T-cell (primary cell): ENCODE data around the gene ZNF786. TPM values are rescaled to one million over a fixed set of nuclear protein-coding genes. Genes with fewer than 3 reads are reported as not detected.
"Not testable (repeated sequence)": the region's sequence is repeated elsewhere in the genome, so short reads cannot be mapped to it uniquely, and the experiment has no call there.

ENCODE experiments used
- ATAC-seq, 4 experiments: fragments of 200-7000 bp in 3 of 4; fragments of 150-1000 bp in 1 of 4; cut with Tn5 transposase; replicated peaks in 1 of 4; 1 replicate in 3 of 4; 2 replicates in 1 of 4; pipeline ENCODE4 v1.10.0; 2021; ENCODE audit warnings: moderate library complexity in 3 of 4, mild to moderate bottlenecking in 2 of 4, moderate number of reproducible peaks in 1 of 4
- CTCF ChIA-PET, 2 donors: fragments of 300-600 bp; sonication (Branson Sonifier 250); formaldehyde crosslinking; loops; one replicate each; lab custom pipeline; 2022; ENCODE audit warnings: antibody characterized with exemption in 2 of 2; lab: Charles Lee
- POLR2A ChIA-PET, 2 donors: fragments of 300-600 bp; sonication (Branson Sonifier 250); formaldehyde crosslinking; loops; one replicate each; lab custom pipeline; 2022; ENCODE audit warnings: antibody characterized with exemption in 2 of 2; lab: Charles Lee
- DNase-seq, 35 experiments: peaks; one replicate each; pipeline versions ENCODE4 v3.0.0 to v3.0.0-alpha.2; 2013 to 2023
- H3K27ac ChIP-seq: one replicate; pipeline ENCODE4 v1.5.1; 2013; ENCODE audit warnings: low read length
- H3K27me3 ChIP-seq, 2 experiments: replicated peaks in 1 of 2; 1 replicate in 1 of 2; 2 replicates in 1 of 2; pipeline versions ENCODE4 v1.6.1 to v1.7.0; 2013; ENCODE audit warnings: low read length in 1 of 2, mixed read lengths in 1 of 2; ENCODE audit not compliant: control insufficient read depth in 2 of 2, insufficient read depth in 2 of 2; ENCODE audit errors: extremely low read depth in 1 of 2
- H3K36me3 ChIP-seq, 2 donors: 1 replicate in 1 of 2; 2 replicates in 1 of 2; pipeline versions ENCODE4 v1.6.1 to v1.7.0; 2013; ENCODE audit warnings: low read length in 1 of 2; ENCODE audit not compliant: control insufficient read depth in 2 of 2, insufficient read depth in 1 of 2; ENCODE audit errors: extremely low read depth in 1 of 2
- H3K4me1 ChIP-seq, 2 experiments: 1 replicate in 1 of 2; 2 replicates in 1 of 2; pipeline versions ENCODE4 v1.6.1 to v1.7.0; 2013; ENCODE audit warnings: low read length in 2 of 2, mixed read lengths in 1 of 2; ENCODE audit not compliant: insufficient read depth in 2 of 2, control insufficient read depth in 1 of 2; ENCODE audit errors: extremely low read depth in 1 of 2
- H3K4me3 ChIP-seq, 2 donors: 1 replicate in 1 of 2; 2 replicates in 1 of 2; pipeline versions ENCODE4 v1.5.1 to v1.7.0; 2013; ENCODE audit warnings: mild to moderate bottlenecking in 2 of 2, low read length in 1 of 2, moderate library complexity in 1 of 2; ENCODE audit not compliant: control insufficient read depth in 1 of 2; ENCODE audit errors: extremely low read depth in 1 of 2
- H3K9me3 ChIP-seq: 2 replicates; pipeline ENCODE4 v1.7.0; 2013
- H3K27ac Mint-ChIP-seq, 2 donors: one replicate each; pipeline ENCODE4 v1.8.0; 2020 to 2021; ENCODE audit warnings: mild to moderate bottlenecking in 2 of 2, mixed read lengths in 2 of 2
- H3K27me3 Mint-ChIP-seq, 2 donors: one replicate each; pipeline ENCODE4 v1.8.0; 2021 to 2022; ENCODE audit warnings: mixed read lengths in 2 of 2
- H3K36me3 Mint-ChIP-seq: one replicate; pipeline ENCODE4 v1.8.0; 2021; ENCODE audit warnings: mixed read lengths
- H3K4me1 Mint-ChIP-seq, 3 donors: one replicate each; pipeline ENCODE4 v1.8.0; 2020 to 2022; ENCODE audit warnings: mixed read lengths in 3 of 3, mild to moderate bottlenecking in 1 of 3
- H3K4me3 Mint-ChIP-seq, 3 donors: one replicate each; pipeline ENCODE4 v1.8.0; 2020 to 2022; ENCODE audit warnings: mild to moderate bottlenecking in 3 of 3, mixed read lengths in 3 of 3, moderate library complexity in 3 of 3
- H3K9me3 Mint-ChIP-seq, 3 donors: one replicate each; pipeline ENCODE4 v1.8.0; 2020 to 2022; ENCODE audit warnings: mixed read lengths in 3 of 3
- WGBS: methylation state at CpG from one replicate; pipeline ENCODE4 v1.1.5; 2013; ENCODE audit warnings: missing lambda C conversion rate; ENCODE audit not compliant: insufficient coverage; 5-methylcytosine and 5-hydroxymethylcytosine counted together
- total RNA-seq, 35 experiments: library from RNA in 6 of 35; stranded (reverse) in 6 of 35; fragments of 120-200 nt in 1 of 35; gene quantifications; one replicate each; pipeline versions ENCODE4 v1.2.1 to v1.2.4 and lab custom pipeline; 2013 to 2026

Gene ZNF786
- total RNA-seq, 5 donors from 2014 or later (not counting 1 experiment from before 2014, with no cell fraction given) = 6.2 to 21.1 (median 18.8) TPM

- POLR2A ChIA-PET = no interaction called here
- ATAC-seq = no peak
Observed at GRCh38 chr7:149036676-149037075, 53.8 kb downstream of the ZNF786 start.

GRCh38 chr7:149031353-149031910 is 59.1 kb downstream of the ZNF786 start:
- no peaks in the 10 kb centered on the region for H3K9me3 ChIP-seq
- Mint-ChIP-seq H3K36me3 (no peaks in the 10 kb centered on the region), H3K27ac (no peak overlapping the region), H3K4me1 (peaks cover 8 to 26% (median 18%) of the 10 kb centered on the region in 3 donors), H3K27me3 (no peaks in the 10 kb centered on the region), H3K4me3 (no peak overlapping the region), H3K9me3 (no peaks in the 10 kb centered on the region)
- POLR2A ChIA-PET = no interaction called here
- no peak for DNase-seq
- no peak overlapping the region for H3K4me3 ChIP-seq
- H3K36me3 ChIP-seq = no peaks in the 10 kb centered on the region
- H3K4me1 ChIP-seq = peaks cover 15 to 22% of the 10 kb centered on the region in 2 experiments
- peaks cover 0 to 2% of the 10 kb centered on the region in 2 experiments for H3K27me3 ChIP-seq
- CTCF ChIA-PET = no interaction called here
- no peak overlapping the region for H3K27ac ChIP-seq
- no peak for ATAC-seq
- WGBS = no CpG with 5 or more reads among the region's 3 CpGs

More at GRCh38 chr7:149036676-149037075, 53.8 kb downstream of the ZNF786 start:
- Histone ChIP-seq H3K27me3 (peaks cover 0 to 2% of the 10 kb centered on the region in 2 experiments), H3K4me3 (no peak overlapping the region), H3K27ac (no peak overlapping the region), H3K36me3 (no peaks in the 10 kb centered on the region), H3K9me3 (no peaks in the 10 kb centered on the region), H3K4me1 (no peaks in the 10 kb centered on the region)
- Mint-ChIP-seq H3K4me1 (no peaks in the 10 kb centered on the region), H3K27me3 (peaks cover 0 to 5% of the 10 kb centered on the region in 2 donors), H3K9me3 (peaks cover 0 to 7% (median 7%) of the 10 kb centered on the region in 3 donors), H3K27ac (no peak overlapping the region), H3K4me3 (no peak overlapping the region), H3K36me3 (peaks cover 5% of the 10 kb centered on the region)
- DNase-seq = no peak
- CTCF ChIA-PET = interaction anchor here in 1 of 2 donors (0.6 kb wide), 1 partner anchor 99 kb away, joined by 3 read pairs; no protein-coding TSS in a partner anchor
- no CpG with 5 or more reads among the region's 1 CpG for WGBS

- H3K4me1 ChIP-seq = peaks cover 22 to 32% of the 10 kb centered on the region in 2 experiments
- H3K4me1 Mint-ChIP-seq = peaks cover 18 to 36% (median 28%) of the 10 kb centered on the region in 3 donors
- CTCF ChIA-PET = interaction anchor here (0.6 to 1.2 kb wide), 3 partner anchors 35 to 593 kb away, joined by 4 to 5 read pairs (median 4); no protein-coding TSS in a partner anchor
- POLR2A ChIA-PET, DNase-seq, H3K27me3 ChIP-seq, H3K9me3 Mint-ChIP-seq, H3K4me3 Mint-ChIP-seq, H3K4me3 ChIP-seq, H3K36me3 Mint-ChIP-seq, H3K27ac ChIP-seq, H3K36me3 ChIP-seq, H3K9me3 ChIP-seq, H3K27me3 Mint-ChIP-seq, ATAC-seq: not testable (repeated sequence)
- H3K27ac Mint-ChIP-seq = peak overlapping the region in 1 of 2 donors; percentile 94
- no CpG with 5 or more reads among the region's 9 CpGs for WGBS
Observed at GRCh38 chr7:149030439-149030838, 60.1 kb downstream of the ZNF786 start.

GRCh38 chr7:149028346-149029109 is 62.0 kb downstream of the ZNF786 start, which contains the start of gene PDIA4:
Gene PDIA4 (minus strand): TSS chr7:149028505. CDS start chr7:149028408, 97 bp downstream.
- Mint-ChIP-seq H3K4me3 (peak within 1 kb of the TSS; percentile 88 to 96 (median 91)), H3K9me3 (no peaks in the 10 kb centered on the region), H3K27ac (peak within 1 kb of the TSS; percentile 93 to 94), H3K4me1 (peaks cover 25 to 47% (median 41%) of the 10 kb centered on the region in 3 donors), H3K27me3 (no peaks in the 10 kb centered on the region), H3K36me3 (peaks cover 7% of the 10 kb centered on the region)
- Histone ChIP-seq H3K4me3 (peak within 1 kb of the TSS; percentile 83 to 85), H3K36me3 (peaks cover 0 to 2% of the 10 kb centered on the region in 2 donors), H3K9me3 (no peaks in the 10 kb centered on the region), H3K27me3 (no peaks in the 10 kb centered on the region), H3K27ac (peak within 1 kb of the TSS; percentile 76), H3K4me1 (peaks cover 26 to 37% of the 10 kb centered on the region in 2 experiments)
- POLR2A ChIA-PET = no interaction called here
- CTCF ChIA-PET = interaction anchor here (0.5 to 1.6 kb wide), 8 partner anchors 10 to 61 kb away, joined by 3 to 7 read pairs (median 4); no protein-coding TSS in a partner anchor
- DNase-seq = peak; percentile 97 to 99 (median 98)
- ATAC-seq = peak; percentile 88 to 90 (median 89)
- under 1% methylated on average over 80 of the region's 87 CpGs for WGBS

GRCh38 chr7:149027611-149028345 is 62.7 kb downstream of the ZNF786 start:
- peak overlapping the region; percentile 83 to 85 for H3K4me3 ChIP-seq
- peak overlapping the region; percentile 64 for H3K27ac ChIP-seq
- ChIA-PET POLR2A (interaction anchor here in 1 of 2 donors (0.7 kb wide), 1 partner anchor 37 kb away, joined by 3 read pairs; no protein-coding TSS in a partner anchor), CTCF (interaction anchor here (0.5 to 3.0 kb wide), 9 partner anchors 10 to 71 kb away, joined by 3 to 14 read pairs (median 4); no protein-coding TSS in a partner anchor)
- Mint-ChIP-seq H3K4me3 (peak overlapping the region; percentile 88 to 96 (median 91)), H3K9me3 (no peaks in the 10 kb centered on the region), H3K27me3 (no peaks in the 10 kb centered on the region), H3K36me3 (peaks cover 12% of the 10 kb centered on the region), H3K27ac (peak overlapping the region; percentile 83 to 94), H3K4me1 (peaks cover 32 to 54% (median 47%) of the 10 kb centered on the region in 3 donors)
- peaks cover 28 to 39% of the 10 kb centered on the region in 2 experiments for H3K4me1 ChIP-seq
- DNase-seq (peak in 3 of 35 experiments; percentile 1 to 12 (median 6)), ATAC-seq (no peak)
- H3K36me3 ChIP-seq = peaks cover 0 to 3% of the 10 kb centered on the region in 2 donors
- WGBS = 2% methylated on average over 40 of the region's 43 CpGs
- no peaks in the 10 kb centered on the region for H3K27me3 ChIP-seq
- H3K9me3 ChIP-seq = no peaks in the 10 kb centered on the region
